ENCODE measurements around the gene ANKRD42. TPM values are rescaled to one million over a fixed set of nuclear protein-coding genes. Genes with fewer than 3 reads are reported as not detected.

ANKRD42 gene
- total and polyA plus RNA-seq, 2 of the 8 experiments (the other 6 are each of a cell fraction or from before 2014, with no cell fraction given): 2.0 to 5.5 TPM

DNA sequence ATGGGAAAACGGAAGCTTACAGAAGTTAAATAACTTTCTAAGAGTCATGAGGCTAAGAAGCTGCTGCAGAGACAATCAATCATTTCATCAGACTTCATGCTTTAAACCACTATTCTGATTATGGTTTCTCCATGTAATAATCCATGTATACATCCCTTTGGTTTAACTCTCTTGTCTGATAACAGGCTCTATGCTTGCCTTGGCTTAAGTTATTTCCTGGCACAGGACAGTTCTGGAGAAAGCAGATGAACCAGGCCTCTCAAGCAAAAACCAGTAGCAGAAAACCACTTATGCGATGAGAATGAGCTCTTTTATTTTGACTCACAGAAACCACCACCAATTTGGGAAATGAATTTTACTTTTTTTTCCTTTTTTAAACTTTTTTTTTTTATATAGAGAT, 43.1 kb upstream of the ANKRD42 start:
- no peak overlapping the region for H2BK5ac ChIP-seq (ENCODE audit: low read depth, low read length)
- no peak overlapping the region for H3K4me2 ChIP-seq (ENCODE audit: insufficient read depth in 1 of 2, low read depth in 2 of 2, low read length in 2 of 2)
- H2BK120ac ChIP-seq (replicated peaks; ENCODE audit: low read depth, low read length): no peak overlapping the region
- no peak overlapping the region for H3K14ac ChIP-seq (ENCODE audit: insufficient read length)
- no peaks in the 10 kb centered on the region for H3K9me3 ChIP-seq (ENCODE audit: insufficient read depth in 2 of 2, low read depth in 1 of 2, low read length in 1 of 2)
- WGBS, 2 experiments (ENCODE audit: extremely low coverage in 1 of 2, insufficient coverage in 1 of 2, insufficient read length in 1 of 2, insufficient replicate concordance in 2 of 2, low coverage in 1 of 2, low lambda C conversion rate in 2 of 2, missing lambda C conversion rate in 1 of 2): 82% methylated on average over 2 of the region's 2 CpGs; no CpG with 5 or more reads in 1 of the 2 experiments
- no peak overlapping the region for H2AFZ ChIP-seq (ENCODE audit: low read length)
- H4K91ac ChIP-seq (replicated peaks; ENCODE audit: insufficient read length, low read length): no peak overlapping the region
- no peak overlapping the region for H3K4me3 ChIP-seq (ENCODE audit: extremely low read depth in 1 of 4, insufficient read depth in 2 of 4, low read depth in 3 of 4, low read length in 4 of 4)
- H3K27me3 ChIP-seq (replicated peaks in 1 of 4; ENCODE audit: control insufficient read depth in 3 of 4, extremely low read depth in 1 of 4, insufficient read depth in 3 of 4, low read length in 3 of 4): no peaks in the 10 kb centered on the region
- no peaks in the 10 kb centered on the region for H3K4me1 ChIP-seq (replicated peaks in 1 of 4; ENCODE audit: control insufficient read depth in 3 of 4, insufficient read depth in 4 of 4, low read length in 3 of 4)
- POLR2A ChIA-PET (ENCODE audit: partially characterized antibody): no interaction called here
- no peak overlapping the region for H3K23ac ChIP-seq (ENCODE audit: insufficient read length)
- H3K9ac ChIP-seq (replicated peaks in 1 of 4; ENCODE audit: extremely low read depth in 1 of 4, low read depth in 3 of 4, low read length in 3 of 4): no peak overlapping the region
- TF ChIP-seq, protein P1, sequence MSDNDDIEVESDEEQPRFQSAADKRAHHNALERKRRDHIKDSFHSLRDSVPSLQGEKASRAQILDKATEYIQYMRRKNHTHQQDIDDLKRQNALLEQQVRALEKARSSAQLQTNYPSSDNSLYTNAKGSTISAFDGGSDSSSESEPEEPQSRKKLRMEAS (IDR thresholded peaks at IDR 0.05): no peak
- TF ChIP-seq TAF1 (IDR thresholded peaks at IDR 0.05; ENCODE audit: low read depth, low read length) (no peak), E2F6 (IDR thresholded peaks at IDR 0.05) (no peak), NANOG (IDR thresholded peaks at IDR 0.05; ENCODE audit: insufficient read depth, low read depth, low read length, poor library complexity, severe bottlenecking) (no peak), HDAC6 (IDR thresholded peaks at IDR 0.05; ENCODE audit: low read depth, low read length) (no peak), ATF3 (IDR thresholded peaks at IDR 0.05; ENCODE audit: insufficient read depth, low read depth, low read length) (no peak), CTCF (IDR thresholded peaks at IDR 0.05; ENCODE audit: control extremely low read depth in 1 of 3, insufficient read depth in 1 of 3, low read depth in 1 of 3, low read length in 3 of 3) (no peak), POLR2A (IDR thresholded peaks at IDR 0.05; ENCODE audit: control extremely low read depth in 1 of 2, low read depth in 2 of 2, low read length in 2 of 2) (no peak)
- H4K8ac ChIP-seq (ENCODE audit: extremely low read depth, insufficient read depth, low read length): no peak overlapping the region
- no peaks in the 10 kb centered on the region for H4K20me1 ChIP-seq (replicated peaks in 1 of 2; ENCODE audit: control insufficient read depth in 1 of 2, insufficient read depth in 2 of 2, low read length in 2 of 2)
- FAIRE-seq (no peak), DNase-seq (ENCODE audit: low read depth in 1 of 2, low spot score in 2 of 2) (no peak)
- H3K18ac ChIP-seq (ENCODE audit: extremely low read depth, low read length): no peak overlapping the region
- H3K4ac ChIP-seq (replicated peaks; ENCODE audit: insufficient read length, low read depth, low read length): no peak overlapping the region
- H3K36me3 ChIP-seq (ENCODE audit: control insufficient read depth in 2 of 4, insufficient read depth in 4 of 4, low read length in 3 of 4): no peaks in the 10 kb centered on the region
- no peak overlapping the region for H4K5ac ChIP-seq (ENCODE audit: insufficient read length, low read depth, low read length)
- no peaks in the 10 kb centered on the region for H3K79me2 ChIP-seq (ENCODE audit: control insufficient read depth in 1 of 2, insufficient read depth in 2 of 2, low read length in 2 of 2)
- no peak overlapping the region for H2BK20ac ChIP-seq (ENCODE audit: low read length)
- H3K79me1 ChIP-seq (ENCODE audit: low read depth, low read length): no peaks in the 10 kb centered on the region
- no peak overlapping the region for H2BK15ac ChIP-seq (ENCODE audit: low read length)
- no peak overlapping the region for H2BK12ac ChIP-seq (ENCODE audit: low read depth, low read length)
- H3K23me2 ChIP-seq (ENCODE audit: low read depth, low read length): no peaks in the 10 kb centered on the region
- no peak overlapping the region for H3K27ac ChIP-seq (ENCODE audit: low read depth, low read length)
- no peak overlapping the region for H3K56ac ChIP-seq (replicated peaks; ENCODE audit: insufficient read length, low read depth, low read length)
- CTCF ChIA-PET (ENCODE audit: partially characterized antibody): interaction anchor here (0.6 to 0.9 kb wide), 2 partner anchors 15 to 449 kb away, joined by 3 read pairs; no protein-coding TSS in a partner anchor
- no peak overlapping the region for H2AK5ac ChIP-seq (ENCODE audit: low read depth, low read length)

All from H1 (cell line).